Effector CD4-positive, alpha-beta T cell (primary cell): ENCODE data around the gene AGAP9.
"Not testable (repeated sequence)": the region's sequence is repeated elsewhere in the genome, so short reads cannot be mapped to it uniquely, and the experiment has no call there.

Experiments used
- DNase-seq: peaks from one replicate; pipeline ENCODE4 v3.0.0-alpha.2; 2020

The AGAP9 gene

GRCh38 chr10:47484786-47485185, 38.7 kb downstream of the AGAP9 start:
- DNase-seq, result not testable (repeated sequence)

- not testable (repeated sequence) for DNase-seq
Observed at GRCh38 chr10:47483923-47484322, 39.5 kb downstream of the AGAP9 start, which contains the start of gene ANXA8. Gene ANXA8, minus strand, starts transcription at chr10:47484115. Its CDS starts 182 bp downstream, at chr10:47483933.

- DNase-seq, result not testable (repeated sequence)
Observed at GRCh38 chr10:47482367-47482766, 41.1 kb downstream of the AGAP9 start.

- DNase-seq, result not testable (repeated sequence)
Observed at GRCh38 chr10:47481768-47482181, 41.7 kb downstream of the AGAP9 start.

- DNase-seq, result not testable (repeated sequence)
Observed at GRCh38 chr10:47481182-47481766, 42.2 kb downstream of the AGAP9 start.

- DNase-seq, result not testable (repeated sequence)
Observed at GRCh38 chr10:47480133-47480532, 43.3 kb downstream of the AGAP9 start.

GRCh38 chr10:47478114-47478513, 45.3 kb downstream of the AGAP9 start:
- DNase-seq, result not testable (repeated sequence)

GRCh38 chr10:47477078-47477477, 46.4 kb downstream of the AGAP9 start:
- DNase-seq, result not testable (repeated sequence)

- not testable (repeated sequence) for DNase-seq
Observed at GRCh38 chr10:47475101-47475500, 48.3 kb downstream of the AGAP9 start.

GRCh38 chr10:47473516-47473915, 49.9 kb downstream of the AGAP9 start:
- not testable (repeated sequence) for DNase-seq

GRCh38 chr10:47472647-47473046, 50.8 kb downstream of the AGAP9 start:
- not testable (repeated sequence) for DNase-seq

- not testable (repeated sequence) for DNase-seq
Observed at GRCh38 chr10:47472072-47472471, 51.4 kb downstream of the AGAP9 start.

GRCh38 chr10:47468731-47469528, 54.5 kb downstream of the AGAP9 start:
- DNase-seq, result not testable (repeated sequence)

- DNase-seq, result not testable (repeated sequence)
Observed at GRCh38 chr10:47467957-47468356, 55.5 kb downstream of the AGAP9 start.

- DNase-seq, result not testable (repeated sequence)
Observed at GRCh38 chr10:47467458-47467857, 56.0 kb downstream of the AGAP9 start.

- DNase-seq, result not testable (repeated sequence)
Observed at GRCh38 chr10:47465216-47465917, 58.1 kb downstream of the AGAP9 start.

- DNase-seq, result not testable (repeated sequence)
Observed at GRCh38 chr10:47462577-47463358, 60.7 kb downstream of the AGAP9 start.

GRCh38 chr10:47461261-47461687, 62.2 kb downstream of the AGAP9 start:
- DNase-seq, result not testable (repeated sequence)

- DNase-seq, result no peak
Observed at GRCh38 chr10:47458466-47459154, 64.8 kb downstream of the AGAP9 start.

- no peak for DNase-seq
Observed at GRCh38 chr10:47457826-47458225, 65.6 kb downstream of the AGAP9 start.

GRCh38 chr10:47457528-47457820, 66.0 kb downstream of the AGAP9 start:
- no peak for DNase-seq
